Measurements from ENCODE around the gene NCR2. TPM values are rescaled to one million over a fixed set of nuclear protein-coding genes. Genes with fewer than 3 reads are reported as not detected.

The NCR2 gene
- total and polyA plus RNA-seq, 2 donors (not counting 1 experiment from before 2014, with no cell fraction given), result not detected

- no peaks in the 10 kb centered on the region for H3K4me1 Mint-ChIP-seq
- Histone ChIP-seq H3K36me3 (replicated peaks in 1 of 2; ENCODE audit: control extremely low read depth in 1 of 2, control insufficient read depth in 1 of 2, extremely low read depth in 1 of 2, insufficient read depth in 2 of 2, low read length in 1 of 2) (no peaks in the 10 kb centered on the region), H2AFZ (ENCODE audit: insufficient read depth, low read depth, low read length, poor library complexity, severe bottlenecking) (no peak overlapping the region), H3K4me2 (replicated peaks; ENCODE audit: low read depth, low read length, poor library complexity, severe bottlenecking) (no peak overlapping the region), H3K79me2 (ENCODE audit: control insufficient read depth, insufficient read depth, low read length) (no peaks in the 10 kb centered on the region), H3K4me3 (ENCODE audit: control extremely low read depth in 1 of 5, extremely low read depth in 1 of 5, insufficient read depth in 1 of 5, low read depth in 2 of 5, low read length in 4 of 5) (no peak overlapping the region), H3K9me3 (ENCODE audit: control extremely low read depth in 1 of 3, control insufficient read depth in 2 of 3, insufficient read depth in 1 of 3, low read length in 2 of 3) (peaks cover 0 to 30% (median 22%) of the 10 kb centered on the region in 3 donors), H3K9ac (ENCODE audit: low read length) (no peak overlapping the region), H3K27ac (ENCODE audit: low read length in 2 of 2) (no peak overlapping the region), H3K27me3 (replicated peaks in 1 of 4; ENCODE audit: control extremely low read depth in 1 of 4, control insufficient read depth in 3 of 4, insufficient read depth in 4 of 4, low read length in 3 of 4) (peaks cover 0 to 26% (median 3%) of the 10 kb centered on the region in 4 experiments), H3K4me1 (ENCODE audit: control insufficient read depth in 2 of 2, insufficient read depth in 2 of 2, low read length in 2 of 2) (no peaks in the 10 kb centered on the region), H4K20me1 (ENCODE audit: control insufficient read depth, insufficient read depth, low read length, poor library complexity, severe bottlenecking) (no peaks in the 10 kb centered on the region)
- ATAC-seq (ENCODE audit: low read depth), result no peak
- peaks cover 36% of the 10 kb centered on the region for H3K27me3 Mint-ChIP-seq
- ChIA-PET POLR2A (no interaction called here), CTCF (no interaction called here)
- intact Hi-C loops (cut with micrococcal nuclease), result no loop called here
- no CpG with 5 or more reads among the region's 3 CpGs for WGBS (ENCODE audit: insufficient coverage)
- no peak for DNase-seq
- peaks cover 5% of the 10 kb centered on the region for H3K9me3 Mint-ChIP-seq (ENCODE audit: insufficient read depth)
- no peak overlapping the region for H3K27ac Mint-ChIP-seq
- no peak overlapping the region for H3K4me3 Mint-ChIP-seq
- TF ChIP-seq EZH2 (IDR thresholded peaks at IDR 0.05; ENCODE audit: borderline replicate concordance, insufficient read depth, low read depth, low read length, poor library complexity, severe bottlenecking), result no peak
- TF ChIP-seq, protein P1, sequence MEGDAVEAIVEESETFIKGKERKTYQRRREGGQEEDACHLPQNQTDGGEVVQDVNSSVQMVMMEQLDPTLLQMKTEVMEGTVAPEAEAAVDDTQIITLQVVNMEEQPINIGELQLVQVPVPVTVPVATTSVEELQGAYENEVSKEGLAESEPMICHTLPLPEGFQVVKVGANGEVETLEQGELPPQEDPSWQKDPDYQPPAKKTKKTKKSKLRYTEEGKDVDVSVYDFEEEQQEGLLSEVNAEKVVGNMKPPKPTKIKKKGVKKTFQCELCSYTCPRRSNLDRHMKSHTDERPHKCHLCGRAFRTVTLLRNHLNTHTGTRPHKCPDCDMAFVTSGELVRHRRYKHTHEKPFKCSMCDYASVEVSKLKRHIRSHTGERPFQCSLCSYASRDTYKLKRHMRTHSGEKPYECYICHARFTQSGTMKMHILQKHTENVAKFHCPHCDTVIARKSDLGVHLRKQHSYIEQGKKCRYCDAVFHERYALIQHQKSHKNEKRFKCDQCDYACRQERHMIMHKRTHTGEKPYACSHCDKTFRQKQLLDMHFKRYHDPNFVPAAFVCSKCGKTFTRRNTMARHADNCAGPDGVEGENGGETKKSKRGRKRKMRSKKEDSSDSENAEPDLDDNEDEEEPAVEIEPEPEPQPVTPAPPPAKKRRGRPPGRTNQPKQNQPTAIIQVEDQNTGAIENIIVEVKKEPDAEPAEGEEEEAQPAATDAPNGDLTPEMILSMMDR (IDR thresholded peaks at IDR 0.05), result no peak
These were observed 21.4 kb downstream of the NCR2 start for GRCh38 chr6:41356825-41357224.

GRCh38 chr6:41358503-41358902 lies 23.1 kb downstream of the NCR2 start:
- Mint-ChIP-seq H3K27me3 (peaks cover 35% of the 10 kb centered on the region), H3K27ac (no peak overlapping the region), H3K4me3 (no peak overlapping the region), H3K4me1 (no peaks in the 10 kb centered on the region), H3K9me3 (ENCODE audit: insufficient read depth) (peaks cover 9% of the 10 kb centered on the region)
- no peak overlapping the region for H3K27ac ChIP-seq (ENCODE audit: low read length in 2 of 2)
- no peak for ATAC-seq (ENCODE audit: low read depth)
- DNase-seq, result no peak
- peaks cover 0 to 17% (median 3%) of the 10 kb centered on the region in 4 experiments for H3K27me3 ChIP-seq (replicated peaks in 1 of 4; ENCODE audit: control extremely low read depth in 1 of 4, control insufficient read depth in 3 of 4, insufficient read depth in 4 of 4, low read length in 3 of 4)
- H3K4me1 ChIP-seq (ENCODE audit: control insufficient read depth in 2 of 2, insufficient read depth in 2 of 2, low read length in 2 of 2), result no peaks in the 10 kb centered on the region
- H3K36me3 ChIP-seq (replicated peaks in 1 of 2; ENCODE audit: control extremely low read depth in 1 of 2, control insufficient read depth in 1 of 2, extremely low read depth in 1 of 2, insufficient read depth in 2 of 2, low read length in 1 of 2), result no peaks in the 10 kb centered on the region
- no peak overlapping the region for H3K4me2 ChIP-seq (replicated peaks; ENCODE audit: low read depth, low read length, poor library complexity, severe bottlenecking)
- no peak overlapping the region for H3K9ac ChIP-seq (ENCODE audit: low read length)
- H4K20me1 ChIP-seq (ENCODE audit: control insufficient read depth, insufficient read depth, low read length, poor library complexity, severe bottlenecking), result no peaks in the 10 kb centered on the region
- no peak for TF ChIP-seq EZH2 (IDR thresholded peaks at IDR 0.05; ENCODE audit: borderline replicate concordance, insufficient read depth, low read depth, low read length, poor library complexity, severe bottlenecking)
- TF ChIP-seq, protein P1 (IDR thresholded peaks at IDR 0.05), result no peak
- CTCF ChIA-PET, result no interaction called here
- intact Hi-C loops (cut with micrococcal nuclease), result no loop called here
- no peak overlapping the region for H2AFZ ChIP-seq (ENCODE audit: insufficient read depth, low read depth, low read length, poor library complexity, severe bottlenecking)
- no peak overlapping the region for H3K4me3 ChIP-seq (ENCODE audit: control extremely low read depth in 1 of 5, extremely low read depth in 1 of 5, insufficient read depth in 1 of 5, low read depth in 2 of 5, low read length in 4 of 5)
- POLR2A ChIA-PET, result no interaction called here
- H3K9me3 ChIP-seq (ENCODE audit: control extremely low read depth in 1 of 3, control insufficient read depth in 2 of 3, insufficient read depth in 1 of 3, low read length in 2 of 3), result peaks cover 5 to 32% (median 26%) of the 10 kb centered on the region in 3 donors
- no peaks in the 10 kb centered on the region for H3K79me2 ChIP-seq (ENCODE audit: control insufficient read depth, insufficient read depth, low read length)
- WGBS (ENCODE audit: insufficient coverage), result 90% methylated on average over 6 of the region's 7 CpGs

Data from B cell (primary cell).